ENCODE measurements around the gene SNX27. TPM values are rescaled to one million over a fixed set of nuclear protein-coding genes. Genes with fewer than 3 reads are reported as not detected.

SNX27 gene
- total and polyA plus RNA-seq, 4 donors: 4.3 to 19.7 (median 10.5) TPM

DNA sequence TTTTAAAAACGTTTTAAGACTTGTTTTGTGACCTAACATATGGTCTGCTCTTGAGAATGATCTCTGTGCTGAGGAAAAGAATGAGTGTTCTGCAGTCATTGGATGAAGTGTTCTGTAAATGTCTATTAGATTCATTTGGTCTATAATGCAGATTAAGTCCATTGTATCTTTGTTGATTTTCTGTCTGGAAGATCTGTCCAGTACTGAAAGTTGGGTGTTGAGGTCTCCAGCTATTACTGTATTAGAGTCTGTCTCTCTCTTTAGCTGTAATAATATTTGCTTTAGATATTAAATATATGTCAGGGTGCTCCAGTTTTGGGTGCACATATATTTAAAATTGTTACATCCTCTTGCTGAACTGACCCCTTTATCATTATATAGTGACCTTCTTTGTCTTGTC is 61.6 kb downstream of the SNX27 start:
- no peak for DNase-seq (ENCODE audit: low spot score)
- WGBS: 84% methylated on average over 1 of the region's 1 CpG

DNA sequence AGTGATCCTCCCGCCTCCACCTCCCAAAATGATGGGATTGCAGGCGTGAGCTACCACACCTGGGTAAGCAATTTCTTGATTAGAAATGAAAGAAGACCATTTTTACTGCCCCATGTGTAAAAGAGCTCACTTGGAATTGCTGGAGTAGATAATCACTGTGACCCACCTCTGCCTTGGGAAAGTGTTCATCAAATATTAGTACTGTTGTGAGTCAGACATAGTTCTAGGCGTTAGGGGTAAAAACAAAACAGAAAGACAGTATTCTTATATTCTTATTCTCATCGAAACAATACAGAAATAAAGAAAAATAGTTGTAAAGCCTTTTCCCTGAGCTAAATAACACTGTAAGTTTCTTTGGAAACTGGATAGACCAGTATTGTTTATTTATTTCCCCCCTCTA is 68.5 kb downstream of the SNX27 start:
- TF ChIP-seq YY1 (IDR thresholded peaks at IDR 0.05) (no peak), HNF4A (conservative IDR thresholded peaks at IDR 0.05) (no peak), EGR1 (IDR thresholded peaks at IDR 0.05; ENCODE audit: low read depth in 2 of 2) (no peak), TAF1 (conservative IDR thresholded peaks at IDR 0.05) (no peak)
- TF ChIP-seq, protein P1, sequence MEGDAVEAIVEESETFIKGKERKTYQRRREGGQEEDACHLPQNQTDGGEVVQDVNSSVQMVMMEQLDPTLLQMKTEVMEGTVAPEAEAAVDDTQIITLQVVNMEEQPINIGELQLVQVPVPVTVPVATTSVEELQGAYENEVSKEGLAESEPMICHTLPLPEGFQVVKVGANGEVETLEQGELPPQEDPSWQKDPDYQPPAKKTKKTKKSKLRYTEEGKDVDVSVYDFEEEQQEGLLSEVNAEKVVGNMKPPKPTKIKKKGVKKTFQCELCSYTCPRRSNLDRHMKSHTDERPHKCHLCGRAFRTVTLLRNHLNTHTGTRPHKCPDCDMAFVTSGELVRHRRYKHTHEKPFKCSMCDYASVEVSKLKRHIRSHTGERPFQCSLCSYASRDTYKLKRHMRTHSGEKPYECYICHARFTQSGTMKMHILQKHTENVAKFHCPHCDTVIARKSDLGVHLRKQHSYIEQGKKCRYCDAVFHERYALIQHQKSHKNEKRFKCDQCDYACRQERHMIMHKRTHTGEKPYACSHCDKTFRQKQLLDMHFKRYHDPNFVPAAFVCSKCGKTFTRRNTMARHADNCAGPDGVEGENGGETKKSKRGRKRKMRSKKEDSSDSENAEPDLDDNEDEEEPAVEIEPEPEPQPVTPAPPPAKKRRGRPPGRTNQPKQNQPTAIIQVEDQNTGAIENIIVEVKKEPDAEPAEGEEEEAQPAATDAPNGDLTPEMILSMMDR (IDR thresholded peaks at IDR 0.05; ENCODE audit: low read depth, low read length, missing input control): no peak
- TF ChIP-seq, protein P2, sequence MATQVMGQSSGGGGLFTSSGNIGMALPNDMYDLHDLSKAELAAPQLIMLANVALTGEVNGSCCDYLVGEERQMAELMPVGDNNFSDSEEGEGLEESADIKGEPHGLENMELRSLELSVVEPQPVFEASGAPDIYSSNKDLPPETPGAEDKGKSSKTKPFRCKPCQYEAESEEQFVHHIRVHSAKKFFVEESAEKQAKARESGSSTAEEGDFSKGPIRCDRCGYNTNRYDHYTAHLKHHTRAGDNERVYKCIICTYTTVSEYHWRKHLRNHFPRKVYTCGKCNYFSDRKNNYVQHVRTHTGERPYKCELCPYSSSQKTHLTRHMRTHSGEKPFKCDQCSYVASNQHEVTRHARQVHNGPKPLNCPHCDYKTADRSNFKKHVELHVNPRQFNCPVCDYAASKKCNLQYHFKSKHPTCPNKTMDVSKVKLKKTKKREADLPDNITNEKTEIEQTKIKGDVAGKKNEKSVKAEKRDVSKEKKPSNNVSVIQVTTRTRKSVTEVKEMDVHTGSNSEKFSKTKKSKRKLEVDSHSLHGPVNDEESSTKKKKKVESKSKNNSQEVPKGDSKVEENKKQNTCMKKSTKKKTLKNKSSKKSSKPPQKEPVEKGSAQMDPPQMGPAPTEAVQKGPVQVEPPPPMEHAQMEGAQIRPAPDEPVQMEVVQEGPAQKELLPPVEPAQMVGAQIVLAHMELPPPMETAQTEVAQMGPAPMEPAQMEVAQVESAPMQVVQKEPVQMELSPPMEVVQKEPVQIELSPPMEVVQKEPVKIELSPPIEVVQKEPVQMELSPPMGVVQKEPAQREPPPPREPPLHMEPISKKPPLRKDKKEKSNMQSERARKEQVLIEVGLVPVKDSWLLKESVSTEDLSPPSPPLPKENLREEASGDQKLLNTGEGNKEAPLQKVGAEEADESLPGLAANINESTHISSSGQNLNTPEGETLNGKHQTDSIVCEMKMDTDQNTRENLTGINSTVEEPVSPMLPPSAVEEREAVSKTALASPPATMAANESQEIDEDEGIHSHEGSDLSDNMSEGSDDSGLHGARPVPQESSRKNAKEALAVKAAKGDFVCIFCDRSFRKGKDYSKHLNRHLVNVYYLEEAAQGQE (IDR thresholded peaks at IDR 0.05): no peak
- TF ChIP-seq, protein P3, sequence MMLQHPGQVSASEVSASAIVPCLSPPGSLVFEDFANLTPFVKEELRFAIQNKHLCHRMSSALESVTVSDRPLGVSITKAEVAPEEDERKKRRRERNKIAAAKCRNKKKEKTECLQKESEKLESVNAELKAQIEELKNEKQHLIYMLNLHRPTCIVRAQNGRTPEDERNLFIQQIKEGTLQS (IDR thresholded peaks at IDR 0.05): no peak
- Histone ChIP-seq H3K9me3 (ENCODE audit: control insufficient read depth in 4 of 4, low read length in 3 of 4) (no peaks in the 10 kb centered on the region), H3K27ac (ENCODE audit: low read depth in 1 of 2, low read length in 2 of 2) (no peak overlapping the region), H3K36me3 (ENCODE audit: control insufficient read depth in 4 of 4, insufficient read depth in 3 of 4, low read depth in 1 of 4, low read length in 3 of 4) (peaks cover 0 to 14% (median 3%) of the 10 kb centered on the region in 4 donors), H3K4me1 (ENCODE audit: control insufficient read depth in 4 of 4, insufficient read depth in 4 of 4, low read length in 3 of 4) (no peaks in the 10 kb centered on the region), H3K27me3 (ENCODE audit: control insufficient read depth in 4 of 4, insufficient read depth in 4 of 4, low read length in 3 of 4) (no peaks in the 10 kb centered on the region), H3K4me3 (ENCODE audit: low read depth in 1 of 3, low read length in 3 of 3) (no peak overlapping the region), H3K9ac (ENCODE audit: low read depth in 1 of 2, low read length in 2 of 2) (no peak overlapping the region)
- no peak for DNase-seq (ENCODE audit: low spot score)
- 81% methylated on average over 4 of the region's 4 CpGs for WGBS

More for the DNA sequence above, 61.6 kb downstream of the SNX27 start:
- TF ChIP-seq, protein P4, sequence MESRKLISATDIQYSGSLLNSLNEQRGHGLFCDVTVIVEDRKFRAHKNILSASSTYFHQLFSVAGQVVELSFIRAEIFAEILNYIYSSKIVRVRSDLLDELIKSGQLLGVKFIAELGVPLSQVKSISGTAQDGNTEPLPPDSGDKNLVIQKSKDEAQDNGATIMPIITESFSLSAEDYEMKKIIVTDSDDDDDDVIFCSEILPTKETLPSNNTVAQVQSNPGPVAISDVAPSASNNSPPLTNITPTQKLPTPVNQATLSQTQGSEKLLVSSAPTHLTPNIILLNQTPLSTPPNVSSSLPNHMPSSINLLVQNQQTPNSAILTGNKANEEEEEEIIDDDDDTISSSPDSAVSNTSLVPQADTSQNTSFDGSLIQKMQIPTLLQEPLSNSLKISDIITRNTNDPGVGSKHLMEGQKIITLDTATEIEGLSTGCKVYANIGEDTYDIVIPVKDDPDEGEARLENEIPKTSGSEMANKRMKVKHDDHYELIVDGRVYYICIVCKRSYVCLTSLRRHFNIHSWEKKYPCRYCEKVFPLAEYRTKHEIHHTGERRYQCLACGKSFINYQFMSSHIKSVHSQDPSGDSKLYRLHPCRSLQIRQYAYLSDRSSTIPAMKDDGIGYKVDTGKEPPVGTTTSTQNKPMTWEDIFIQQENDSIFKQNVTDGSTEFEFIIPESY (IDR thresholded peaks at IDR 0.05): no peak
- TF ChIP-seq, protein P2 (IDR thresholded peaks at IDR 0.05): no peak
- TF ChIP-seq JUND (IDR thresholded peaks at IDR 0.05) (no peak), YY1 (IDR thresholded peaks at IDR 0.05) (no peak), SP1 (IDR thresholded peaks at IDR 0.05) (no peak), RXRA (IDR thresholded peaks at IDR 0.05) (no peak), TAF1 (conservative IDR thresholded peaks at IDR 0.05) (no peak), NR2F2 (IDR thresholded peaks at IDR 0.05) (no peak)
- TF ChIP-seq, protein P3 (IDR thresholded peaks at IDR 0.05): no peak
- TF ChIP-seq, protein P5, sequence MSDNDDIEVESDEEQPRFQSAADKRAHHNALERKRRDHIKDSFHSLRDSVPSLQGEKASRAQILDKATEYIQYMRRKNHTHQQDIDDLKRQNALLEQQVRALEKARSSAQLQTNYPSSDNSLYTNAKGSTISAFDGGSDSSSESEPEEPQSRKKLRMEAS (IDR thresholded peaks at IDR 0.05): no peak
- no peak overlapping the region for H3K27ac ChIP-seq (ENCODE audit: low read depth in 1 of 2, low read length in 2 of 2)
- H3K4me1 ChIP-seq (ENCODE audit: control insufficient read depth in 4 of 4, insufficient read depth in 4 of 4, low read length in 3 of 4): no peaks in the 10 kb centered on the region
- H3K36me3 ChIP-seq (ENCODE audit: control insufficient read depth in 4 of 4, insufficient read depth in 3 of 4, low read depth in 1 of 4, low read length in 3 of 4): peaks cover 1 to 8% (median 5%) of the 10 kb centered on the region in 4 donors
- H3K9ac ChIP-seq (ENCODE audit: low read depth in 1 of 2, low read length in 2 of 2): no peak overlapping the region
- no peak overlapping the region for H3K4me3 ChIP-seq (ENCODE audit: low read depth in 1 of 3, low read length in 3 of 3)
- H3K27me3 ChIP-seq (ENCODE audit: control insufficient read depth in 4 of 4, insufficient read depth in 4 of 4, low read length in 3 of 4): no peaks in the 10 kb centered on the region
- H3K9me3 ChIP-seq (ENCODE audit: control insufficient read depth in 4 of 4, low read length in 3 of 4): no peaks in the 10 kb centered on the region
